Panc1 (cell line): ENCODE measurements around the gene PLIN4. TPM values are rescaled to one million over a fixed set of nuclear protein-coding genes. Genes with fewer than 3 reads are reported as not detected.
"Not testable (repeated sequence)": the region's sequence is repeated elsewhere in the genome, so short reads cannot be mapped to it uniquely, and the experiment has no call there.

ENCODE experiments used
- ATAC-seq: fragments of 200-7000 bp; cut with Tn5 transposase; 2 replicates; pipeline ENCODE4 v1.9.1; 2020; ENCODE audit warnings: mild to moderate bottlenecking, moderate library complexity
- BruUV-seq: library from RNA; stranded (reverse); fragments of 400-500 nt; replicated peaks from 2 replicates; lab custom pipeline; 2021; lab: Mats Ljungman, UMichigan
- CTCF ChIA-PET: fragments of 300-600 bp; sonication (Branson Sonifier 250); formaldehyde crosslinking; loops from one replicate; lab custom pipeline; 2022; ENCODE audit warnings: antibody characterized with exemption; lab: Charles Lee
- POLR2A ChIA-PET: fragments of 300-600 bp; sonication (Branson Sonifier 250); formaldehyde crosslinking; loops from one replicate; lab custom pipeline; 2022; ENCODE audit warnings: antibody characterized with exemption; lab: Charles Lee
- DNase-seq: peaks from one replicate; pipeline ENCODE4 v3.0.0-alpha.2; 2010; ENCODE audit warnings: low read depth, low spot score
- H3K27ac ChIP-seq: 2 replicates; pipeline ENCODE4 v1.5.1; 2011; ENCODE audit warnings: mild to moderate bottlenecking, low read length, inconsistent platforms
- H3K27me3 ChIP-seq: fragments of 200-500 bp; sonication (Bioruptor generic); 2 replicates; pipeline ENCODE4 v1.6.0; 2014; ENCODE audit warnings: low read length, inconsistent platforms; ENCODE audit not compliant: control insufficient read depth, insufficient read depth
- H3K36me3 ChIP-seq: fragments of 200-500 bp; sonication (Bioruptor generic); 2 replicates; pipeline ENCODE4 v1.5.1; 2014; ENCODE audit warnings: inconsistent platforms, mild to moderate bottlenecking, low read length, moderate library complexity; ENCODE audit not compliant: control insufficient read depth, insufficient read depth
- H3K4me1 ChIP-seq: 2 replicates; pipeline ENCODE4 v1.5.1; 2011; ENCODE audit warnings: inconsistent platforms, mild to moderate bottlenecking, low read length, moderate library complexity; ENCODE audit not compliant: control insufficient read depth, insufficient read depth
- H3K4me3 ChIP-seq, 2 experiments: 2 replicates each; pipeline ENCODE4 v1.5.1; 2011 to 2012; ENCODE audit warnings: low read depth in 2 of 2, low read length in 2 of 2, mild to moderate bottlenecking in 2 of 2, inconsistent platforms in 1 of 2, moderate library complexity in 1 of 2
- H3K9me3 ChIP-seq: fragments of 200-500 bp; sonication (Bioruptor generic); 2 replicates; pipeline ENCODE4 v1.5.1; 2014; ENCODE audit warnings: low read depth, mild to moderate bottlenecking, inconsistent platforms, low read length, moderate library complexity; ENCODE audit not compliant: control insufficient read depth, insufficient read depth
- POLR2AphosphoS5 ChIP-seq: IDR thresholded peaks from 2 replicates; pipeline ENCODE4 v1.6.1; 2012; ENCODE audit warnings: mild to moderate bottlenecking, low read depth, low read length, moderate library complexity
- REST ChIP-seq, 2 experiments: IDR thresholded peaks; 2 replicates each; pipeline ENCODE4 v1.6.1; 2011 to 2012; ENCODE audit warnings: low read depth in 2 of 2, control low read depth in 1 of 2, low read length in 1 of 2, mild to moderate bottlenecking in 1 of 2, moderate library complexity in 1 of 2; ENCODE audit not compliant: insufficient read depth in 1 of 2
- SIN3A ChIP-seq: IDR thresholded peaks from 2 replicates; pipeline ENCODE4 v1.6.1; 2012; ENCODE audit warnings: low read depth, mild to moderate bottlenecking, low read length, moderate library complexity, borderline replicate concordance; ENCODE audit not compliant: insufficient read depth
- TCF7L2 ChIP-seq: IDR thresholded peaks from 2 replicates; pipeline ENCODE4 v1.6.1; 2011; ENCODE audit warnings: mild to moderate bottlenecking, low read depth, low read length, inconsistent platforms
- in situ Hi-C: cut with HindIII; loops from 2 replicates; pipeline ENCODE4 v1.10.0; 2016; ENCODE audit warnings: low sequenced_read_pairs, low pct_unique_long_range_greater_than_20kb
- intact Hi-C: fragments of 100-400 bp; cut with micrococcal nuclease; formaldehyde crosslinking; loops from one replicate; pipeline ENCODE4 v1.10.0; 2022; ENCODE audit not compliant: unreplicated experiment
- total RNA-seq: library from RNA; stranded (reverse); gene quantifications from one replicate; pipeline ENCODE4 v1.2.1, GENCODE V29; 2021; ENCODE audit not compliant: unreplicated experiment
- TF ChIP-seq, protein P1 (sequence below): fragments of 450-650 bp; IDR thresholded peaks from 2 replicates; pipeline ENCODE4 v1.5.1; 2017; ENCODE audit warnings: mild to moderate bottlenecking

Gene PLIN4
- total RNA-seq, 1 experiment from 2014 or later, result 10.2 TPM

GRCh38 chr19:4543842-4544647 is 25.8 kb upstream of the PLIN4 start:
- H3K4me3 ChIP-seq, result no peak overlapping the region
- no peaks in the 10 kb centered on the region for H3K27me3 ChIP-seq
- intact Hi-C loops (no loop called here), in situ Hi-C loops (no loop called here)
- ChIA-PET CTCF (no interaction called here), POLR2A (no interaction called here)
- H3K9me3 ChIP-seq, result no peaks in the 10 kb centered on the region
- DNase-seq, result no peak
- no peaks in the 10 kb centered on the region for H3K36me3 ChIP-seq
- TF ChIP-seq TCF7L2, result no peak
- TF ChIP-seq POLR2AphosphoS5, result no peak
- TF ChIP-seq REST (IDR thresholded peaks at IDR 0.05; ENCODE audit: insufficient read depth in 1 of 2, low read depth in 2 of 2, low read length in 1 of 2), result no peak
- TF ChIP-seq, protein P1, sequence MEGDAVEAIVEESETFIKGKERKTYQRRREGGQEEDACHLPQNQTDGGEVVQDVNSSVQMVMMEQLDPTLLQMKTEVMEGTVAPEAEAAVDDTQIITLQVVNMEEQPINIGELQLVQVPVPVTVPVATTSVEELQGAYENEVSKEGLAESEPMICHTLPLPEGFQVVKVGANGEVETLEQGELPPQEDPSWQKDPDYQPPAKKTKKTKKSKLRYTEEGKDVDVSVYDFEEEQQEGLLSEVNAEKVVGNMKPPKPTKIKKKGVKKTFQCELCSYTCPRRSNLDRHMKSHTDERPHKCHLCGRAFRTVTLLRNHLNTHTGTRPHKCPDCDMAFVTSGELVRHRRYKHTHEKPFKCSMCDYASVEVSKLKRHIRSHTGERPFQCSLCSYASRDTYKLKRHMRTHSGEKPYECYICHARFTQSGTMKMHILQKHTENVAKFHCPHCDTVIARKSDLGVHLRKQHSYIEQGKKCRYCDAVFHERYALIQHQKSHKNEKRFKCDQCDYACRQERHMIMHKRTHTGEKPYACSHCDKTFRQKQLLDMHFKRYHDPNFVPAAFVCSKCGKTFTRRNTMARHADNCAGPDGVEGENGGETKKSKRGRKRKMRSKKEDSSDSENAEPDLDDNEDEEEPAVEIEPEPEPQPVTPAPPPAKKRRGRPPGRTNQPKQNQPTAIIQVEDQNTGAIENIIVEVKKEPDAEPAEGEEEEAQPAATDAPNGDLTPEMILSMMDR, result no peak
- no peak for TF ChIP-seq SIN3A
- H3K4me1 ChIP-seq, result no peaks in the 10 kb centered on the region
- no peak overlapping the region for H3K27ac ChIP-seq
- no TSS peak for BruUV-seq
- no peak for ATAC-seq

DNA sequence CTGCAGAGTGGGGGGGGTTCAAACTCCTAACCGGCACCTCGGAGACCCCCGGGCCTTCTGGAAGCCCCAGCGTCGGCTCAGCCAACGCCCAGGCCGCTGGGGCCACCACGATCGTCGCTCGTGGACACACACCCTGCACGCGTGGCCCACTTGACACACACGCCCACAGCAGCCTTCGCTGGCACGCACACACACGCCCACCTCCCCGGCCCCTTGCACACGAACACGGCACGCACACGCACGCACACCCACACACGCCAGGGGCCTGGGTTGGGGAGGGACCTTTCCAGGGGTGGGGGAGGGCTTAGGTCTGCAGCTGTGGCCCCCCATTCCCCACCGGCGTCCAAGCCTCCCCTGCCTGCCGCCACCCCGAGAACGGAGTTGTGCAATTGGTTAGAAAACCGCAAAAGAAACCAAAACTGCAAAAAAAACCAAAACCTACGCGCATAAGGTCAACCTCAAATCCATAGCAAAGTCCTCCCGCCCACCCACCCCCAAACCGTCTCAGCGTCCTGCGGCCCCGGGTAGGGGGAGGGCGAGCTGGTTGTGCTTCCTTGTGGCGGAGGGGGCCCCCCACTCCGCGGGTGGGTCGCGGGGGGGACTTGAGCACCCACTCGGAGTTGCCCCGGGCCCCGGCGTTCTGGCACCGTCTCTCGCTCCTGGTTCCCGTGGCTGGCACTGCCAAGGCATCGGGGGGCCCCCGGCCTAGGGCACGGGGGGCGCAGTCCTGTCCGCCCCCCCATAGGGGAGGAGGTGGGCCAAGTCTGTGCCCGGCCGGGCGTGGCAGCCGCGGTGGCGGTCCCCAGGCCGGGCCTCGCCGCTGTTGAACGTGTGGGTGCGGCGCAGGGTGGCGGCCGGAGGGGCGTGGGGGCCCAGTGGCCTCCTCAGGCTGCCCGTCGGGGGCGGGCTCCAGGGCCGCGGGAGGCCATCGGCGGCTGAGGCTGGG is 24.9 kb upstream of the PLIN4 start:
- no peak for DNase-seq
- no TSS peak for BruUV-seq
- no peaks in the 10 kb centered on the region for H3K36me3 ChIP-seq
- in situ Hi-C loops, result no loop called here
- H3K27ac ChIP-seq, result no peak overlapping the region
- H3K4me1 ChIP-seq, result no peaks in the 10 kb centered on the region
- CTCF ChIA-PET, result no interaction called here
- H3K4me3 ChIP-seq, result no peak overlapping the region
- no peaks in the 10 kb centered on the region for H3K27me3 ChIP-seq
- intact Hi-C loops, result no loop called here
- no peak for TF ChIP-seq REST (IDR thresholded peaks at IDR 0.05; ENCODE audit: insufficient read depth in 1 of 2, low read depth in 2 of 2, low read length in 1 of 2)
- no peak for TF ChIP-seq POLR2AphosphoS5
- TF ChIP-seq, protein P1, result no peak
- TF ChIP-seq TCF7L2, result no peak
- TF ChIP-seq SIN3A, result no peak
- ATAC-seq, result no peak
- POLR2A ChIA-PET, result no interaction called here
- no peaks in the 10 kb centered on the region for H3K9me3 ChIP-seq

DNA sequence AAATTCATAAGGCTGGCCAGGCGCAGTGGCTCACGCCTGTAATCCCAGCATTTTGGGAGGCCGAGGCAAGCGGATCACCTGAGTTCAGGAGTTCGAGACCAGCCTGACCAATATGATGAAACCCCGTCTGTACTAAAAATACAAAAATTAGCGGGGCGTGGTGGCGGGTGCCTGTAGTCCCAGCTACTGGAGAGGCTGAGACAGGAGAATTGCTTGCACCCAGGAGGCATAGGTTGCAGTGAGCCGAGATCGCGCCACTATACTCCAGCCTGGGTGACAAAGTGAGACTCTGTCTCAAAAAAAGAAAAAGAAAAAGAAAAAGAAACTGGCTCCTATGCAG is 23.5 kb upstream of the PLIN4 start:
- in situ Hi-C loops, POLR2A ChIA-PET, CTCF ChIA-PET: not testable (repeated sequence)

More for the DNA sequence above, 23.5 kb upstream of the PLIN4 start:
- intact Hi-C loops, DNase-seq, H3K27ac ChIP-seq, H3K4me1 ChIP-seq, H3K9me3 ChIP-seq, BruUV-seq, ATAC-seq, H3K27me3 ChIP-seq, H3K4me3 ChIP-seq, H3K36me3 ChIP-seq: not testable (repeated sequence)
